Lung (tissue), 12 donors: ENCODE measurements around the gene TATDN3. TPM values are rescaled to one million over a fixed set of nuclear protein-coding genes. Genes with fewer than 3 reads are reported as not detected.
"Not testable (repeated sequence)": the region's sequence is repeated elsewhere in the genome, so short reads cannot be mapped to it uniquely, and the experiment has no call there.

ENCODE experiments used
- ATAC-seq: fragments of 200-7000 bp; cut with Tn5 transposase; one replicate; pipeline ENCODE4 v1.9.1; 2020; ENCODE audit warnings: moderate number of reproducible peaks; ENCODE audit not compliant: insufficient read depth, low FRiP score
- DNase-seq, 3 donors: peaks; one replicate each; pipeline ENCODE4 v3.0.0-alpha.2; 2013 to 2017
- H3K27ac ChIP-seq, 2 donors: one replicate each; pipeline ENCODE4 v1.5.1; 2013; ENCODE audit warnings: mild to moderate bottlenecking in 2 of 2, moderate library complexity in 2 of 2, control low read depth in 1 of 2, inconsistent platforms in 1 of 2, low read depth in 1 of 2, low read length in 1 of 2
- H3K27me3 ChIP-seq, 3 donors: one replicate each; pipeline ENCODE4 v1.5.1; 2013; ENCODE audit warnings: low read length in 2 of 3; ENCODE audit not compliant: control insufficient read depth in 3 of 3, insufficient read depth in 3 of 3
- H3K36me3 ChIP-seq, 4 donors: one replicate each; pipeline ENCODE4 v1.5.1; 2013; ENCODE audit warnings: low read length in 4 of 4, mild to moderate bottlenecking in 1 of 4, moderate library complexity in 1 of 4; ENCODE audit not compliant: control insufficient read depth in 4 of 4, insufficient read depth in 4 of 4
- H3K4me1 ChIP-seq, 5 donors: one replicate each; pipeline ENCODE4 v1.5.1; 2013; ENCODE audit warnings: low read length in 5 of 5, mild to moderate bottlenecking in 2 of 5, moderate library complexity in 1 of 5; ENCODE audit not compliant: control insufficient read depth in 5 of 5, insufficient read depth in 5 of 5
- H3K4me3 ChIP-seq: one replicate; pipeline ENCODE4 v1.5.1; 2013; ENCODE audit warnings: mild to moderate bottlenecking, control low read depth, moderate library complexity
- H3K9ac ChIP-seq, 2 donors: one replicate each; pipeline ENCODE4 v1.5.1; 2013; ENCODE audit warnings: low read length in 2 of 2, control low read depth in 1 of 2; ENCODE audit not compliant: insufficient read depth in 1 of 2
- H3K9me3 ChIP-seq, 4 donors: one replicate each; pipeline ENCODE4 v1.5.1; 2013; ENCODE audit warnings: low read length in 3 of 4, mild to moderate bottlenecking in 1 of 4, moderate library complexity in 1 of 4; ENCODE audit not compliant: control insufficient read depth in 4 of 4, insufficient read depth in 3 of 4
- CTCF ChIP-seq: IDR thresholded peaks from 2 replicates; pipeline ENCODE4 v1.5.1; 2012; ENCODE audit warnings: mild to moderate bottlenecking; ENCODE audit errors: control extremely low read depth, extremely low read depth
- WGBS, 2 donors: extraction: QIAGEN DNeasy Blood & Tissue Kit; methylation state at CpG; one replicate each; pipeline ENCODE4 v1.1.7; 2013; 5-methylcytosine and 5-hydroxymethylcytosine counted together
- polyA plus RNA-seq, 2 donors: library from polyadenylated mRNA; stranded (reverse); fragments of 200-250 nt; gene quantifications; one replicate each; pipeline ENCODE4 v1.2.1, GENCODE V29; 2013
- total RNA-seq, 2 donors: library from RNA; depleted of rRNA in 1 of 2; stranded (reverse); fragments of >200 nt in 1 of 2; gene quantifications; one replicate each; pipeline ENCODE4 v1.2.1, GENCODE V29; 2014 to 2021
- donor health status: control.
- donor health status: control.
- donor health status: Bipolar disorder and iron deficiency.
- donor health status: healthy.
- donor health status: DM: yes; HTN: yes; CAD: no.

Gene TATDN3
- total and polyA plus RNA-seq, 4 donors: 11.2 to 17.8 (median 13.8) TPM

- Histone ChIP-seq H3K9me3 (peaks cover 0 to 10% (median 4%) of the 10 kb centered on the region in 4 donors), H3K4me1 (peaks cover 0 to 1% (median 0%) of the 10 kb centered on the region in 5 donors), H3K4me3 (no peak overlapping the region), H3K9ac (no peak overlapping the region), H3K27ac (no peak overlapping the region), H3K36me3 (no peaks in the 10 kb centered on the region), H3K27me3 (no peaks in the 10 kb centered on the region)
- TF ChIP-seq CTCF: no peak
- 87 to 88% methylated on average over 2 of the region's 2 CpGs for WGBS, 2 donors
- DNase-seq (no peak), ATAC-seq (no peak)
These were observed 36.7 kb downstream of the TATDN3 start for GRCh38 chr1:212828395-212828794.

GRCh38 chr1:212833211-212834207, 41.8 kb downstream of the TATDN3 start:
- ATAC-seq (peak; percentile 77), DNase-seq (peak in 2 of 3 donors; percentile 36 to 40)
- not testable (repeated sequence) for H3K4me3 ChIP-seq, H3K9me3 ChIP-seq, H3K4me1 ChIP-seq, H3K27ac ChIP-seq, H3K27me3 ChIP-seq, H3K9ac ChIP-seq, H3K36me3 ChIP-seq
- WGBS, 2 donors: 67 to 79% methylated on average over 8 of the region's 8 CpGs

- Histone ChIP-seq H3K27me3 (no peaks in the 10 kb centered on the region), H3K4me1 (no peaks in the 10 kb centered on the region), H3K9ac (no peak overlapping the region), H3K36me3 (no peaks in the 10 kb centered on the region), H3K4me3 (no peak overlapping the region), H3K9me3 (no peaks in the 10 kb centered on the region), H3K27ac (no peak overlapping the region)
- whole genome bisulfite sequencing, 2 donors: 95 to 99% methylated on average over 5 of the region's 5 CpGs
- ATAC-seq (no peak), DNase-seq (no peak)
- TF ChIP-seq CTCF: no peak
These were observed 46.5 kb downstream of the TATDN3 start for GRCh38 chr1:212838145-212838544.

GRCh38 chr1:212844521-212844920, 52.8 kb downstream of the TATDN3 start:
- not testable (repeated sequence) for H3K9ac ChIP-seq, H3K27ac ChIP-seq, H3K4me1 ChIP-seq, H3K9me3 ChIP-seq, DNase-seq, H3K36me3 ChIP-seq, H3K4me3 ChIP-seq, ATAC-seq, H3K27me3 ChIP-seq
- 81 to 87% methylated on average over 3 of the region's 3 CpGs for WGBS, 2 donors
